ENCODE data around the gene GLG1. TPM values are rescaled to one million over a fixed set of nuclear protein-coding genes. Genes with fewer than 3 reads are reported as not detected.

GLG1 gene
- total and polyA plus RNA-seq, 4 donors = 22.2 to 71.5 (median 47.9) TPM

DNA sequence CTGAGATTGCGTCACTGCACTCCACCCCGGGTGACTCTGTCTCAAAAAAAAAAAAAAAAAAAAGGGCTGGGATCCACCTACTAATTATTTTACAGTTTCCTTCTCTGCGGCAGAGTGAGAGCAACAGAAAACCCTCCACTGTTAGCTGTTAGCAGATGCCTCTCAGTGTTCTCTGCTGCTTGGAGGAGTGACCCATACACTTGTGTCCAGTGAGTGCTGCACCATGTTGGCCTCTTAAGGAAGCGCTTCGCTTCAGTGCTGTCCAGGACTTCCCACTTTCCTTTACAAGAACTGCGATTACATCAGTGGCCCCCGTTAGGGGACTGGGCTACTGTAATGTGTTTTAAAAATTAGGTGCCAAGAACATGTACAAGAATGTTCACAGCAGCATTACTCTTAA lies 167.2 kb downstream of the GLG1 start:
- no peak overlapping the region for H3K9ac ChIP-seq (ENCODE audit: low read depth in 1 of 2, low read length in 2 of 2)
- H3K27me3 ChIP-seq (ENCODE audit: control insufficient read depth in 4 of 4, insufficient read depth in 4 of 4, low read length in 3 of 4) = no peaks in the 10 kb centered on the region
- no peak for DNase-seq (ENCODE audit: low spot score)
- no peaks in the 10 kb centered on the region for H3K4me1 ChIP-seq (ENCODE audit: control insufficient read depth in 4 of 4, insufficient read depth in 4 of 4, low read length in 3 of 4)
- no peaks in the 10 kb centered on the region for H3K9me3 ChIP-seq (ENCODE audit: control insufficient read depth in 4 of 4, low read length in 3 of 4)
- TF ChIP-seq TAF1 (conservative IDR thresholded peaks at IDR 0.05) (no peak), RXRA (IDR thresholded peaks at IDR 0.05) (no peak), GABPA (IDR thresholded peaks at IDR 0.05 in 1 of 2, conservative IDR thresholded peaks at IDR 0.05 in 1 of 2) (no peak), EGR1 (IDR thresholded peaks at IDR 0.05; ENCODE audit: low read depth in 2 of 2) (no peak), FOXA2 (IDR thresholded peaks at IDR 0.05) (no peak), NR2F2 (IDR thresholded peaks at IDR 0.05) (no peak), FOXA1 (IDR thresholded peaks at IDR 0.05) (no peak), HNF4G (IDR thresholded peaks at IDR 0.05) (no peak), YY1 (IDR thresholded peaks at IDR 0.05) (no peak), JUND (IDR thresholded peaks at IDR 0.05) (no peak), RAD21 (IDR thresholded peaks at IDR 0.05) (no peak), SP1 (IDR thresholded peaks at IDR 0.05) (no peak), HNF4A (conservative IDR thresholded peaks at IDR 0.05) (no peak)
- TF ChIP-seq, protein P1, sequence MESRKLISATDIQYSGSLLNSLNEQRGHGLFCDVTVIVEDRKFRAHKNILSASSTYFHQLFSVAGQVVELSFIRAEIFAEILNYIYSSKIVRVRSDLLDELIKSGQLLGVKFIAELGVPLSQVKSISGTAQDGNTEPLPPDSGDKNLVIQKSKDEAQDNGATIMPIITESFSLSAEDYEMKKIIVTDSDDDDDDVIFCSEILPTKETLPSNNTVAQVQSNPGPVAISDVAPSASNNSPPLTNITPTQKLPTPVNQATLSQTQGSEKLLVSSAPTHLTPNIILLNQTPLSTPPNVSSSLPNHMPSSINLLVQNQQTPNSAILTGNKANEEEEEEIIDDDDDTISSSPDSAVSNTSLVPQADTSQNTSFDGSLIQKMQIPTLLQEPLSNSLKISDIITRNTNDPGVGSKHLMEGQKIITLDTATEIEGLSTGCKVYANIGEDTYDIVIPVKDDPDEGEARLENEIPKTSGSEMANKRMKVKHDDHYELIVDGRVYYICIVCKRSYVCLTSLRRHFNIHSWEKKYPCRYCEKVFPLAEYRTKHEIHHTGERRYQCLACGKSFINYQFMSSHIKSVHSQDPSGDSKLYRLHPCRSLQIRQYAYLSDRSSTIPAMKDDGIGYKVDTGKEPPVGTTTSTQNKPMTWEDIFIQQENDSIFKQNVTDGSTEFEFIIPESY (IDR thresholded peaks at IDR 0.05) = no peak
- TF ChIP-seq, protein P2, sequence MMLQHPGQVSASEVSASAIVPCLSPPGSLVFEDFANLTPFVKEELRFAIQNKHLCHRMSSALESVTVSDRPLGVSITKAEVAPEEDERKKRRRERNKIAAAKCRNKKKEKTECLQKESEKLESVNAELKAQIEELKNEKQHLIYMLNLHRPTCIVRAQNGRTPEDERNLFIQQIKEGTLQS (IDR thresholded peaks at IDR 0.05) = no peak
- TF ChIP-seq, protein P3, sequence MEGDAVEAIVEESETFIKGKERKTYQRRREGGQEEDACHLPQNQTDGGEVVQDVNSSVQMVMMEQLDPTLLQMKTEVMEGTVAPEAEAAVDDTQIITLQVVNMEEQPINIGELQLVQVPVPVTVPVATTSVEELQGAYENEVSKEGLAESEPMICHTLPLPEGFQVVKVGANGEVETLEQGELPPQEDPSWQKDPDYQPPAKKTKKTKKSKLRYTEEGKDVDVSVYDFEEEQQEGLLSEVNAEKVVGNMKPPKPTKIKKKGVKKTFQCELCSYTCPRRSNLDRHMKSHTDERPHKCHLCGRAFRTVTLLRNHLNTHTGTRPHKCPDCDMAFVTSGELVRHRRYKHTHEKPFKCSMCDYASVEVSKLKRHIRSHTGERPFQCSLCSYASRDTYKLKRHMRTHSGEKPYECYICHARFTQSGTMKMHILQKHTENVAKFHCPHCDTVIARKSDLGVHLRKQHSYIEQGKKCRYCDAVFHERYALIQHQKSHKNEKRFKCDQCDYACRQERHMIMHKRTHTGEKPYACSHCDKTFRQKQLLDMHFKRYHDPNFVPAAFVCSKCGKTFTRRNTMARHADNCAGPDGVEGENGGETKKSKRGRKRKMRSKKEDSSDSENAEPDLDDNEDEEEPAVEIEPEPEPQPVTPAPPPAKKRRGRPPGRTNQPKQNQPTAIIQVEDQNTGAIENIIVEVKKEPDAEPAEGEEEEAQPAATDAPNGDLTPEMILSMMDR (IDR thresholded peaks at IDR 0.05; ENCODE audit: low read depth, low read length, missing input control) = no peak
- TF ChIP-seq, protein P4, sequence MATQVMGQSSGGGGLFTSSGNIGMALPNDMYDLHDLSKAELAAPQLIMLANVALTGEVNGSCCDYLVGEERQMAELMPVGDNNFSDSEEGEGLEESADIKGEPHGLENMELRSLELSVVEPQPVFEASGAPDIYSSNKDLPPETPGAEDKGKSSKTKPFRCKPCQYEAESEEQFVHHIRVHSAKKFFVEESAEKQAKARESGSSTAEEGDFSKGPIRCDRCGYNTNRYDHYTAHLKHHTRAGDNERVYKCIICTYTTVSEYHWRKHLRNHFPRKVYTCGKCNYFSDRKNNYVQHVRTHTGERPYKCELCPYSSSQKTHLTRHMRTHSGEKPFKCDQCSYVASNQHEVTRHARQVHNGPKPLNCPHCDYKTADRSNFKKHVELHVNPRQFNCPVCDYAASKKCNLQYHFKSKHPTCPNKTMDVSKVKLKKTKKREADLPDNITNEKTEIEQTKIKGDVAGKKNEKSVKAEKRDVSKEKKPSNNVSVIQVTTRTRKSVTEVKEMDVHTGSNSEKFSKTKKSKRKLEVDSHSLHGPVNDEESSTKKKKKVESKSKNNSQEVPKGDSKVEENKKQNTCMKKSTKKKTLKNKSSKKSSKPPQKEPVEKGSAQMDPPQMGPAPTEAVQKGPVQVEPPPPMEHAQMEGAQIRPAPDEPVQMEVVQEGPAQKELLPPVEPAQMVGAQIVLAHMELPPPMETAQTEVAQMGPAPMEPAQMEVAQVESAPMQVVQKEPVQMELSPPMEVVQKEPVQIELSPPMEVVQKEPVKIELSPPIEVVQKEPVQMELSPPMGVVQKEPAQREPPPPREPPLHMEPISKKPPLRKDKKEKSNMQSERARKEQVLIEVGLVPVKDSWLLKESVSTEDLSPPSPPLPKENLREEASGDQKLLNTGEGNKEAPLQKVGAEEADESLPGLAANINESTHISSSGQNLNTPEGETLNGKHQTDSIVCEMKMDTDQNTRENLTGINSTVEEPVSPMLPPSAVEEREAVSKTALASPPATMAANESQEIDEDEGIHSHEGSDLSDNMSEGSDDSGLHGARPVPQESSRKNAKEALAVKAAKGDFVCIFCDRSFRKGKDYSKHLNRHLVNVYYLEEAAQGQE (IDR thresholded peaks at IDR 0.05) = no peak
- H3K4me3 ChIP-seq (ENCODE audit: low read depth in 1 of 3, low read length in 3 of 3) = no peak overlapping the region
- peaks cover 0 to 5% (median 2%) of the 10 kb centered on the region in 4 donors for H3K36me3 ChIP-seq (ENCODE audit: control insufficient read depth in 4 of 4, insufficient read depth in 3 of 4, low read depth in 1 of 4, low read length in 3 of 4)
- WGBS = 73% methylated on average over 7 of the region's 7 CpGs
- H3K27ac ChIP-seq (ENCODE audit: low read depth in 1 of 2, low read length in 2 of 2) = no peak overlapping the region

DNA sequence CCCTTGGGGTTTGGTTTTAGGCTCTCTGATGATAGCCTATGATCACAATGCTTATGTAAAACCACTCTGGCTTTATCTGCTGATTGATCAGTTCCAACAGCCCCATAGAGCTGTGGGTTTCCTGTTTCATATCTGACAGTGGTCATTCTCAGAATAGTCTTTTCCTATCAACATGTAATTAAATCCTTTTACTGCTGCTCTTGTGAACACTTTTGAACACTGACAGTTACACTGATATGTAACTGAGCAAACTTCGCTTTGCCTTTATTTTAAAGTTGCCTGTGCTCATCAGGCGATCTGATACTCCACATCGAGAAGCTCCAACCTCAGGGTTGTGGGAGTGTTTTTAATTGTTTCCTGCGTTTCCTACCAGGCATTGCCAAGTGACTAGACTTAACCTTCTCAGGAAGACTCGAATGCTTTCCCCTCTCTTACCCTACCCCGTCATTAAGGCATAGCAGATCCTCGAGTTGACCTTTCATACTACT lies 168.4 kb downstream of the GLG1 start:
- no peak for DNase-seq (ENCODE audit: low spot score)
- no peak overlapping the region for H3K27ac ChIP-seq (ENCODE audit: low read depth in 1 of 2, low read length in 2 of 2)
- no peaks in the 10 kb centered on the region for H3K9me3 ChIP-seq (ENCODE audit: control insufficient read depth in 4 of 4, low read length in 3 of 4)
- peaks cover 0 to 5% (median 2%) of the 10 kb centered on the region in 4 donors for H3K36me3 ChIP-seq (ENCODE audit: control insufficient read depth in 4 of 4, insufficient read depth in 3 of 4, low read depth in 1 of 4, low read length in 3 of 4)
- 68% methylated on average over 7 of the region's 7 CpGs for WGBS
- no peaks in the 10 kb centered on the region for H3K27me3 ChIP-seq (ENCODE audit: control insufficient read depth in 4 of 4, insufficient read depth in 4 of 4, low read length in 3 of 4)
- H3K4me3 ChIP-seq (ENCODE audit: low read depth in 1 of 3, low read length in 3 of 3) = no peak overlapping the region
- H3K9ac ChIP-seq (ENCODE audit: low read depth in 1 of 2, low read length in 2 of 2) = no peak overlapping the region
- TF ChIP-seq, protein P2 (IDR thresholded peaks at IDR 0.05) = no peak
- TF ChIP-seq HNF4G (IDR thresholded peaks at IDR 0.05) (no peak), YY1 (IDR thresholded peaks at IDR 0.05) (no peak), FOXA1 (IDR thresholded peaks at IDR 0.05) (no peak)
- H3K4me1 ChIP-seq (ENCODE audit: control insufficient read depth in 4 of 4, insufficient read depth in 4 of 4, low read length in 3 of 4) = no peaks in the 10 kb centered on the region
